Measurements from ENCODE around the gene FBXL12. TPM values are rescaled to one million over a fixed set of nuclear protein-coding genes. Genes with fewer than 3 reads are reported as not detected.

FBXL12 gene
- total RNA-seq, 6 donors from 2014 or later, result 14.8 to 48.2 (median 32.3) TPM

DNA sequence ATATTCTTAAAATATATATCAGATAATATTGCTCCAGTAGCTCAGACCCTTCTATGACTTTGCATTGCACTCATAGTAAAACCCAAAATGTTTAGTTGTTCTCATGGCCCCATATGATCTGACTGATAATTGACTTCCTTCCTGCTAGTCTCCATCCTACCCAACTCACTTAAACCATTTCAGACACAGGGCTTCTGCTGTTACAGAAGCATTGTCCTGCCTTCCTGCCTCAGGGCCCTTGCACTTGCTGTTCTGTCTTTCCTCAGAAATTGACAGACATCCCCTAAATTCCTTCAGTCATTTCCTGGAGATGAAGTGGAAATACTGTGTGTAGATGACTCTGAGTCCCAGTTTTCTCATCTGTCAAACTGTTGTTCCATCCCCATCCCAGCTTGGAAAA lies 19.7 kb downstream of the FBXL12 start:
- no peaks in the 10 kb centered on the region for H3K9me3 ChIP-seq
- no peaks in the 10 kb centered on the region for H3K27me3 ChIP-seq
- H3K4me1 ChIP-seq, result peaks cover 0 to 4% (median 2%) of the 10 kb centered on the region in 4 donors
- TF ChIP-seq POLR2A (IDR thresholded peaks at IDR 0.05) (no peak), EP300 (IDR thresholded peaks at IDR 0.05) (no peak), POLR2AphosphoS5 (IDR thresholded peaks at IDR 0.05) (no peak)
- TF ChIP-seq, protein P1, sequence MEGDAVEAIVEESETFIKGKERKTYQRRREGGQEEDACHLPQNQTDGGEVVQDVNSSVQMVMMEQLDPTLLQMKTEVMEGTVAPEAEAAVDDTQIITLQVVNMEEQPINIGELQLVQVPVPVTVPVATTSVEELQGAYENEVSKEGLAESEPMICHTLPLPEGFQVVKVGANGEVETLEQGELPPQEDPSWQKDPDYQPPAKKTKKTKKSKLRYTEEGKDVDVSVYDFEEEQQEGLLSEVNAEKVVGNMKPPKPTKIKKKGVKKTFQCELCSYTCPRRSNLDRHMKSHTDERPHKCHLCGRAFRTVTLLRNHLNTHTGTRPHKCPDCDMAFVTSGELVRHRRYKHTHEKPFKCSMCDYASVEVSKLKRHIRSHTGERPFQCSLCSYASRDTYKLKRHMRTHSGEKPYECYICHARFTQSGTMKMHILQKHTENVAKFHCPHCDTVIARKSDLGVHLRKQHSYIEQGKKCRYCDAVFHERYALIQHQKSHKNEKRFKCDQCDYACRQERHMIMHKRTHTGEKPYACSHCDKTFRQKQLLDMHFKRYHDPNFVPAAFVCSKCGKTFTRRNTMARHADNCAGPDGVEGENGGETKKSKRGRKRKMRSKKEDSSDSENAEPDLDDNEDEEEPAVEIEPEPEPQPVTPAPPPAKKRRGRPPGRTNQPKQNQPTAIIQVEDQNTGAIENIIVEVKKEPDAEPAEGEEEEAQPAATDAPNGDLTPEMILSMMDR (IDR thresholded peaks at IDR 0.05), result no peak
- no peak overlapping the region for H3K27ac ChIP-seq
- H3K36me3 ChIP-seq, result no peaks in the 10 kb centered on the region
- DNase-seq (no peak), ATAC-seq (ENCODE audit: low FRiP score in 2 of 2) (no peak)
- H3K4me3 ChIP-seq, result no peak overlapping the region

DNA sequence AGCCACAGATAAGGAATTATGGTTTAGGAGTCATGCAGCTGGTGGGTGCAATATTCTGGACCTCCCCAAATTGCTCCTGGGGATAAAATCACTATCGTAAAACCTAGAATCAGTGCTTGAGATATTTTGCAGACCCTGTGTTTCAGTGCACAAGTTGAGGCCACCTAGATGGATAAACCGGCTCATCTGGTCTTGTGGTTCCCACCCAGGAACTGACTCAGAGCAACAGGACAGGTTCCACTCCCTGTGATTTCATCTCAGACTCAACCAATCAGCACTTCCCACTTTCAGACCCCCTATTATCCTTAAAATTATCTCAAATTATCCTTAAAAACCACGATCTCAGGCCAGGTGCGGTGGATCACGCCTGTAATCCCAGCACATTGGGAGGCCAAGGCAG lies 21.0 kb downstream of the FBXL12 start:
- peaks cover 0 to 10% (median 2%) of the 10 kb centered on the region in 4 donors for H3K4me1 ChIP-seq
- H3K9me3 ChIP-seq, result no peaks in the 10 kb centered on the region
- no peak overlapping the region for H3K27ac ChIP-seq
- no peak overlapping the region for H3K4me3 ChIP-seq
- no peaks in the 10 kb centered on the region for H3K36me3 ChIP-seq
- ATAC-seq (ENCODE audit: low FRiP score in 2 of 2), result no peak
- H3K27me3 ChIP-seq, result no peaks in the 10 kb centered on the region
- DNase-seq, result no peak
- 86 to 98% methylated on average over 5 of the region's 5 CpGs for WGBS, 2 donors
- TF ChIP-seq EP300 (IDR thresholded peaks at IDR 0.05), result no peak
- no peak for TF ChIP-seq POLR2A (IDR thresholded peaks at IDR 0.05)
- TF ChIP-seq, protein P1 (IDR thresholded peaks at IDR 0.05), result no peak
- no peak for TF ChIP-seq POLR2AphosphoS5 (IDR thresholded peaks at IDR 0.05)

DNA sequence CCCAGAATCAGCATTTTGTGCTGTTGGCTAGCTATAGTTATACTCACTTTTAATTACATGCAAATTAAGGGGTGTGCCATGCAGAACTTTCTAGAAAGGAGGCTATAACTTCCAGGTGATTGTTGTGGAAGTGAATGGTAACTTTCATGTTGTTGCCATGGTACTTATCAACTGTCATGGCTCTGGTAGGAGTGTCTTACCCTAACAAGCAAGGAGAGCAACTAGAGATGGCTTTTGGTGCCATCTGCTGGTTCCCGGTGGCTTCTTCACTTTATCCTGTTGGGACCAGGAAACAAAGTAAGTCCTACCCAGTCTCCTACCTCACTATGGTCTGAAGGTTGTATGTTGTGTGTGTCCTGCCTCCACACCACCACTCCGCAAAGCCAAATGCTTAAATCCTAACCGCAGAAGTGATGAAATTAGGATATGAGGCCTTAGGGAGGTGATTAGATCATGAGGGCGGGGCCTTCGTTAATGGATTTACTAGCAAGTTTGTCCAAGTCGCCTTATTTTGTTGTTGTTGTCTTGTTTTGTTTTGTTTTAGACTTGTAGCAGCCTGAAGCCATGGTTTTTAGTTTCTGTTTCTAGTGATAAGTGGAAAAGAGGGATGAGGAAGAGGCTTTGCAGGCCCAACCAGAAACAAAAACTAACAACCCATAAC lies 22.6 kb downstream of the FBXL12 start:
- H3K4me1 ChIP-seq, result peaks cover 3 to 12% (median 4%) of the 10 kb centered on the region in 4 donors
- ATAC-seq (ENCODE audit: low FRiP score in 2 of 2), result peak; percentile 32 to 59
- H3K27ac ChIP-seq, result no peak overlapping the region
- no peaks in the 10 kb centered on the region for H3K27me3 ChIP-seq
- H3K4me3 ChIP-seq, result no peak overlapping the region
- DNase-seq, result peak in 1 of 2 donors; percentile 85
- 47 to 54% methylated on average over 6 of the region's 6 CpGs for WGBS, 2 donors
- H3K36me3 ChIP-seq, result no peaks in the 10 kb centered on the region
- H3K9me3 ChIP-seq, result no peaks in the 10 kb centered on the region
- TF ChIP-seq, protein P1 (IDR thresholded peaks at IDR 0.05), result peak; percentile 67 to 92 (median 74)
- no peak for TF ChIP-seq EP300 (IDR thresholded peaks at IDR 0.05)

DNA sequence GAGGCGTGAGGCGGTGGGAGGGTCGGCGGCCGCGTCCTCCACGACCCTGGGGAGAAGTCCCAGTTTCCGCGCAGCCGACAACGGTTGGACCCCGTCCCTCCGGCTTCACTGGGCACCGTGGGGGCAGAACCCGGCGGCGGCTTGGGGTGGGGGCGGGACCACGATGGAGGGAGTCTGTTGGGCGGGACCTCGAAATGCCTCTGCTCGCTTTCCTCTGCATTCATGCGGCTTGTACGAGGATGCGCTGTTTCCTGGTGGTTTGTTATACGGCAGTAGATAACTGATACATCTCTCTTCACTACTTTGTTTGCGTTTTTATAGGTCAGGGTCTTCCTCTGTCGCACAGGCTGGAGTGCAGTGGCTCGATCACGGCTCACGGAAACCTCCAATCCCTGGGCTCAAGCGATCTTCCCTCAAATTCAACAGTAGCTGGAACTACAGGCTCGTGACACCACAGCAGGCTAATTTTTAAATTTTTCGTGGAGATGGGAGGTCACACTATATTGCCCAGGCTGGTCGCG lies 25.7 kb downstream of the FBXL12 start:
- Histone ChIP-seq H3K4me1 (peaks cover 4 to 15% (median 6%) of the 10 kb centered on the region in 4 donors), H3K27ac (peak overlapping the region; percentile 85 to 98 (median 92)), H3K9me3 (no peaks in the 10 kb centered on the region), H3K27me3 (no peaks in the 10 kb centered on the region), H3K36me3 (no peaks in the 10 kb centered on the region), H3K4me3 (peak overlapping the region; percentile 61 to 94 (median 72))
- DNase-seq, result peak; percentile 49 to 93
- TF ChIP-seq EP300 (IDR thresholded peaks at IDR 0.05) (no peak), POLR2AphosphoS5 (IDR thresholded peaks at IDR 0.05) (no peak), POLR2A (IDR thresholded peaks at IDR 0.05) (peak in 1 of 4 donors; percentile 18)
- TF ChIP-seq, protein P1 (IDR thresholded peaks at IDR 0.05), result peak in 1 of 6 experiments; percentile 2
- ATAC-seq (ENCODE audit: low FRiP score in 2 of 2), result peak; percentile 47 to 63
- 34 to 35% methylated on average over 18 to 20 of the region's 36 CpGs for WGBS, 2 donors

Data from upper lobe of left lung (tissue), 6 donors.